KBM-7 (cell line): ENCODE results near the gene SYCP2.

ENCODE experiments used
- DNase-seq: peaks from one replicate; pipeline ENCODE4 v3.0.0-alpha.2; 2015
- in situ Hi-C: fragments of 300-500 bp; cut with MboI; formaldehyde crosslinking; loops from 2 replicates; pipeline ENCODE4 v1.14.3; 2020; ENCODE audit warnings: low sequenced_read_pairs, low pct_unique_long_range_greater_than_20kb, mixed read lengths

The SYCP2 gene

GRCh38 chr20:59816146-59816738 is 117.2 kb downstream of the SYCP2 start:
- DNase-seq, result no peak
- in situ Hi-C loops, result no loop called here

DNA sequence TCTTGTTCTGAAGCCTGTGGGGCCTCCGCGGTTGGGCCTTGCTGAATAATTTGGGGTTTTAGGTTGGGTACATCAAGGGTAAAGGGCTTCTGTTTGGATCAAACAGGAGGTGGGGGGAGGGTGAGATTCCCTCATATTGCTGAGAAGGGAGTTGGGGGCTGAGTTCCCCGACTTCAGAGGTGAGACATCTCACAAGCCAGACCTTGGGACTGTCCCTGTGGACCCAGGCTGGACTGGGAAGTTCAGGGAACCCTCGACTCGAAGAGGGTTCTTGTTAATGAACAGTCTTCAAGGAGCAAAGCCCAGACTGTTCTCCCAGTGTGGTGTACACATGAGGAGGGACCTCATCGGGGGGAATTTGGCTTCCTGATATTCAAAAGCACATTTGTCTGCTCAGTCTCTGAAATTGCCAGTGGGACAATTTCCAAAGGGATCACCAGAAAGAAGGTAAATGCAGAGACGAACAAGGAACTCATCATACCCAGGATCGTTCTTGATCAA is 118.5 kb downstream of the SYCP2 start:
- in situ Hi-C loops, result no loop called here
- DNase-seq, result no peak

DNA sequence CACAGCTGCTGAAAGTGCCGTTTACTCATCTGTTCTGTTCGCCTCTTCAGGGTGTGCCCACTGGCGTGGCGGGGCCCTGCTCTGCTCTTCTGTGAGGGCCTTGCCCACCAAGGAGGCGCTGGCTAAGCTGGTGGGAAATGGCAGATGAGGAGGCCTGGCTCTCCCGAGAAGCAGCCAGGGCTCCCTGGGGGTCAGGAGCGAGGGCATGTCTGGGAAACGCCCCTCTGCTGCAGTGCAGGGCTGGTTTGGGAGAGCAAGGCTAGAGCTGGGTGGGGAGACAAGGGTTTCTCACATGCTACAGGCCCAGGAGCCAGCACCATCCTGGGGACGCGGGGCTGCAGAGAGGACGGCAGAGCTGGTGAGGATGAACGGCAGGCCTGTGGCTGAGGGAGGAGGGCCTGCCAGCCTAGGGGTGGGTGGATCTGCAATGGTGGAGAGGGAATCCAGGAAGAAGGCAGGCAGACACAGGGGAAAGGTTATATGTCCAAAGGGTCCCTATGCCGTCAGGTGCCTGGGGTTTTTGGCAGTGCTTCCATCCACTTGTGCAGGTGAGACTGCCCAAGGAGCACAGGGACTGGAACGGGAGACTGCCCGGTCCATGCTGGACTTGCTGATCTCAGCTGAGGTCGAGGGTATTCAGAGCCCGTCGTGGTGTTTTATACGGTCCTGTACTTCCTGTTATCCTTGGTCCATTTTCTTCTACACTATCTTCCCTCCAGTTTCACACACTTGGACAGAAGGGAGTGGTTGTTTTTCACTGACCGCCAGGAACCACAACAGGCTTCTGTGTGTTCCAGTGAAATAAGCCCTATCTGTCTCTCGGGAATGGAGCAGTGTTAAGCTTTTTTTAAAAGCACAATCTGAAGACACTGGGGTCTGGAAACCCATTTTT is 119.2 kb downstream of the SYCP2 start:
- in situ Hi-C loops, result no loop called here
- no peak for DNase-seq
